ENCODE data around the gene GPR33. TPM values are rescaled to one million over a fixed set of nuclear protein-coding genes. Genes with fewer than 3 reads are reported as not detected.
"Not testable (repeated sequence)": the region's sequence is repeated elsewhere in the genome, so short reads cannot be mapped to it uniquely, and the experiment has no call there.

Gene GPR33
- polyA plus RNA-seq, 10 donors: not detected

- no peak for DNase-seq
These were observed 26.3 kb downstream of the GPR33 start for GRCh38 chr14:31461545-31461944.

- DNase-seq: no peak
These were observed 29.9 kb downstream of the GPR33 start for GRCh38 chr14:31457665-31458659.

DNA sequence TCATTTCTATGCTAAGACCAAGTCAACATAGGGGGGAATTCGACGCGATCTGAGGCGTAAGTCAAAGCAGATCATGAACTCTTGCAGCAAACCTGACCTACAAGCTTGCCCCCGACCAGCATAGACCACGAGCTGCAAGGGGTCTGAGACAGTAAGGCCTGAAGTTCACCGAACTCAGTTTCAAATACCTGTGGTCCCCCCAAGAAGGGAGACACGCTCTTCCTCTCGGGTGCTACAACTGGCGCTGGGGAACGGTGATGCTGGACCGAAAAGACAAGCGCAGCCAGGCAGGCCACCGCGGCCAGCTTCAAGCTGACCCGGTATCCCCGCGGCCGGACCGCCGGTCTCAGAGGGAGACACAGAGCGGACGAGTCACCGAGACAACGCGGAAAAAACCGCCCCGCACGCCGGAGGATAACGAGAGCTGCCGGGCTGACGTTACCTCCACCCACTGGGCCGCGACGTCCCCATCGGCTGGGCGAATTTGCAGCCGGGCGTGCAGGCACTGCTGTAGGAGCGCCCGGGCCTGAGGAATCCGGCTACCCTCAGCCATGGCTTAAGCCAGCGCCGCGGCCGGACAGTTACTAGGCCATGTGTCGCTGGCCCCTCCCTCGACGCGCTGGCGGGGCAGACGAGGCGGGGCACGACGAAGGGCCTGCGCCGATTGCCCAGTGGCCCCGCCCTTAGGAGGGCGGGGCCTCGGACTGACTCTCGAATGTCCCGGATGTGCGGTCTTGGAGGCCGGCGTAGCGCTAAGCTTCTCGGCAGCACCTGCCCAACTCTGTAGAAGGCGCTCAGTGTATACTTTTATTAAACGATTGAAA, 30.8 kb downstream of the GPR33 start, which contains the start of gene DTD2:
DTD2 (minus strand) TSS at position 666 of the 824 bp plus-strand sequence; CDS start at position 553, 113 bp downstream.
- DNase-seq: peak; percentile 96 to 99 (median 98)

- peak in 2 of 3 donors; percentile 14 to 55 for DNase-seq
These were observed 37.7 kb downstream of the GPR33 start for GRCh38 chr14:31449971-31450610.

DNA sequence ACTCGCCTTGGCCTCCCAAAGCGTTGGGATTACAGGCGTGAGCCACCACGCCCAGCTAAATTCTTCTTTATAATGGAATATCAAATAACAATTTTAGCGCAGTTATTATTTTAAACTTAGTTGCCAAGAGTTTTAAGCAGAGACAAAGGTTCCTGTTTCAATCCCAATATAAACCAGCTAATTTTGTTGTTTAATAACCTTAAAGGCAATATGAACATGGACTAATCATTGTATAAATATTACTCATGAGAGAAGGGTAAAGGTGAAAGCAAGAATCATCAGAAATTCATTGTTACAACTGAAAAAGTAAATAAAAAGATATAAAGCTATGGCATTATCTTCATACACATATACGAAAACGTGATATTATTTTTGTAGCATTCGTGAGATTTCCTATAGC, 38.7 kb downstream of the GPR33 start:
- DNase-seq: no peak

DNA sequence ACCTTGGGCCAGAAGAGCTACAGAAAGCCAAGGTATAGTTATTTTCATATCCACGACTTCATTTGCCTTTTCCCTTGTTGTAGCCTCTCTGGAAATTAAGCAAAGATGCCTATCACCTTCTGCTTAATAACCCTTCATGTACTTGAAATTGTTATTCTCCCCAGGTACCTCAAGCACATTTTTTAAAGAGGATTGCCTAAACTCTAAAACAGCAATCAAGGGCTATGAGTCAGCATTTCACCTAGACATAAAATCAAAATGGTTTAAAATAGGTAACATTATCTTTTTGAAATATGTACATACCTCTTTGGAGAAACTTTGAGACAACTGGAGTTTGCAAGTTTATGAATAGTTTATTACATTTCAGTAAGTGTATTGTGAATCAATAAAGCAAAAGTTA, 42.1 kb downstream of the GPR33 start:
- DNase-seq: no peak

DNA sequence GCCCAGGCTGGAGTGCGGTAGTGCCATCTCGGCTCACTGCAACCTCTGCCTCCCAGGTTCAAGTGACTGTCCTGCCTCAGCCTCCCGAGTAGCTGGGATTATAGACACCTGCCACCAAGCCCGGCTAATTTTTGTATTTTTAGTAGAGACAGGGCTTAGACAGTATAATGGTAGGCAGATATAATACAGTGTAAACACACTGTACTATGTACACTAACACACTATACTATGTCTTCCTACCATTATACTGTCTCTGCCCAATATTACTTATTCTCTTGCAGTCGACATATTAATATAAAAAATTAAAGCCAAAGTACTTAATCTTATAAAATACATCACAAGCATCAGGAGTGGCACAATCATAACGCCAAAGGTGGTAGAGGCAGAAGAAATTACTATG, 45.6 kb downstream of the GPR33 start:
- no peak for DNase-seq

- DNase-seq: peak in 1 of 3 donors; percentile 12
These were observed 46.3 kb downstream of the GPR33 start for GRCh38 chr14:31441273-31442111.

GRCh38 chr14:31440280-31440679, 47.6 kb downstream of the GPR33 start:
- no peak for DNase-seq

GRCh38 chr14:31439561-31439960, 48.3 kb downstream of the GPR33 start:
- no peak for DNase-seq

GRCh38 chr14:31437045-31437691, 50.7 kb downstream of the GPR33 start:
- not testable (repeated sequence) for DNase-seq

GRCh38 chr14:31435276-31435675, 52.6 kb downstream of the GPR33 start:
- peak in 1 of 3 donors; percentile 67 for DNase-seq

Other genes with a start within 250 kb of the GPR33 start
- 10 to 100 TPM; 11.3 to 19.3 (median 16.2) TPM for gene HEATR5A, start 67.5 kb downstream of the GPR33 start, polyA plus RNA-seq (ENCODE audit: insufficient read length in 10 of 10)
- gene DTD2, start 30.5 kb downstream of the GPR33 start, polyA plus RNA-seq (ENCODE audit: insufficient read length in 10 of 10): 10 to 100 TPM in 9 of 10 donors, 1 to 10 TPM in 1; 8.4 to 17.9 (median 12.1) TPM
- 10 to 100 TPM in 2 of 10 donors, 1 to 10 TPM in 8; 6.5 to 11.3 (median 8.9) TPM for gene NUBPL, start 73.4 kb upstream of the GPR33 start, polyA plus RNA-seq (ENCODE audit: insufficient read length in 10 of 10)

Measured in muscle of back (tissue), 11 donors.